Body of pancreas (tissue), 4 donors: Measurements from ENCODE around the gene GYS1. TPM values are rescaled to one million over a fixed set of nuclear protein-coding genes. Genes with fewer than 3 reads are reported as not detected.

Experiments
- ATAC-seq: fragments of 150-250 bp; one replicate; pipeline ENCODE4 v1.9.1; 2016
- DNase-seq, 4 donors: peaks; one replicate each; pipeline ENCODE4 v3.0.0-alpha.2; 2019
- H3K27ac ChIP-seq, 4 donors: fragments of 200-600 bp; sonication (generic); 1 replicate in 3 of 4; 2 replicates in 1 of 4; pipeline versions ENCODE4 v1.5.1 to v1.6.1; 2016 to 2019; ENCODE audit warnings: mild to moderate bottlenecking in 1 of 4, mixed read lengths in 1 of 4, moderate library complexity in 1 of 4
- H3K27me3 ChIP-seq, 2 donors: fragments of 200-600 bp; sonication (generic); one replicate each; pipeline ENCODE4 v1.6.0; 2016; ENCODE audit warnings: mild to moderate bottlenecking in 1 of 2
- H3K36me3 ChIP-seq, 2 donors: fragments of 200-600 bp; sonication (generic); replicated peaks in 1 of 2; 2 replicates each; pipeline ENCODE4 v1.5.1; 2016; ENCODE audit warnings: low read depth in 2 of 2; ENCODE audit not compliant: insufficient read depth in 1 of 2
- H3K4me1 ChIP-seq: fragments of 200-600 bp; sonication (generic); one replicate; pipeline ENCODE4 v1.6.0; 2016
- H3K4me3 ChIP-seq, 2 donors: fragments of 200-600 bp; sonication (generic); 1 replicate in 1 of 2; 2 replicates in 1 of 2; pipeline ENCODE4 v1.5.1; 2016 to 2019
- H3K9me3 ChIP-seq, 3 donors: fragments of 200-600 bp; sonication (generic); 1 replicate in 2 of 3; 2 replicates in 1 of 3; pipeline ENCODE4 v1.5.1; 2016
- POLR2A ChIP-seq, 3 donors: fragments of 450-650 bp; IDR thresholded peaks; one replicate each; pipeline ENCODE4 v1.6.1; 2016; ENCODE audit warnings: antibody characterized with exemption in 3 of 3, mild to moderate bottlenecking in 2 of 3
- WGBS, 2 donors: methylation state at CpG; one replicate each; pipeline ENCODE4 v1.1.5; 2017; 5-methylcytosine and 5-hydroxymethylcytosine counted together
- intact Hi-C: fragments of 100-400 bp; cut with DNase I; formaldehyde crosslinking; loops from one replicate; pipeline ENCODE4 v1.15.1; 2023
- total RNA-seq, 2 donors: library from RNA; depleted of rRNA; stranded (reverse); fragments of >200 nt; gene quantifications; one replicate each; pipeline ENCODE4 v1.1.0, GENCODE V29; 2016
- TF ChIP-seq, protein P1 (sequence below), 7 experiments: fragments of 450-650 bp in 4 of 7; fragments of 200-600 bp in 3 of 7; sonication (generic) in 3 of 7; IDR thresholded peaks; one replicate each; pipeline ENCODE4 v1.5.1; 2016 to 2019; ENCODE audit warnings: antibody characterized with exemption in 7 of 7

Gene GYS1
- total RNA-seq, 2 donors from 2014 or later: 7.5 to 17.8 TPM

DNA sequence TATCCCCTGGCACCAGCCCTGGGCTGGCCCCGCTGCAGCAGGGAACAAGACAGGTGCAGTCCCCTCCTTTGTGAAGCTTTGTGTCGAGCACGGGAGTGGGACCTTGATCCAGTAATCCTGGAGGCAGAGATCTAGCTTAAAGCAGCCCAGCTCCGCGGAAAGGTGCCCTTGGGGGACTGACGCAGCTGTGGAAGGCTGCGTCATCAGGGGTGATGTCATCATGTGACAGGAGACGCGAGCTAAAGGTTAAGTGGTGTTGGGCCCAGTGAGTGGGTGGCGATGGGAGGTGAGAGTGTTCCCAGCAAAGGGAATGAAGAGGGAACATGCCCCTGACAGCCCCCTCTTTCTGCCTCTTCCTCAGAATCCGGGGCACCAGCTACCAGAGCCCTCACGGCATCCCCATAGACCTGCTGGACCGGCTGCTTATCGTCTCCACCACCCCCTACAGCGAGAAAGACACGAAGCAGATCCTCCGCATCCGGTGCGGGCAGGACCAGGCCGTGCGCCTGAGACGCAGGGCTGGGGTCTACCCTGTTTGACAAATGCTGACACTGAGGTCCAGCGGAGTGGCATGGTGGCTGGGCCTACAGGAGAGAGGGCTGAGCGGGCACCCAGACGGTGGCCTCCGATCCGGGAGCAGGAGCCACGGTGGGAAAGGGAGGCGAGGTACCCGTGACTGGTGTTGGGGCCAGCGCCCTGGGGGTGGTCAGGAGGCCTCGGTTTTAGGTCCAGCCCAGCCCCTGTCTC, 21.2 kb upstream of the GYS1 start:
- intact Hi-C loops: no loop called here
- WGBS, 2 donors: 91 to 92% methylated on average over 18 to 32 of the region's 32 CpGs
- Histone ChIP-seq H3K27me3 (no peaks in the 10 kb centered on the region), H3K4me1 (peaks cover 21% of the 10 kb centered on the region), H3K27ac (no peak overlapping the region), H3K36me3 (peaks cover 0 to 11% of the 10 kb centered on the region in 2 donors), H3K9me3 (no peaks in the 10 kb centered on the region), H3K4me3 (no peak overlapping the region)
- DNase-seq (no peak), ATAC-seq (no peak)
- no peak for TF ChIP-seq POLR2A (IDR thresholded peaks at IDR 0.05)
- TF ChIP-seq, protein P1, sequence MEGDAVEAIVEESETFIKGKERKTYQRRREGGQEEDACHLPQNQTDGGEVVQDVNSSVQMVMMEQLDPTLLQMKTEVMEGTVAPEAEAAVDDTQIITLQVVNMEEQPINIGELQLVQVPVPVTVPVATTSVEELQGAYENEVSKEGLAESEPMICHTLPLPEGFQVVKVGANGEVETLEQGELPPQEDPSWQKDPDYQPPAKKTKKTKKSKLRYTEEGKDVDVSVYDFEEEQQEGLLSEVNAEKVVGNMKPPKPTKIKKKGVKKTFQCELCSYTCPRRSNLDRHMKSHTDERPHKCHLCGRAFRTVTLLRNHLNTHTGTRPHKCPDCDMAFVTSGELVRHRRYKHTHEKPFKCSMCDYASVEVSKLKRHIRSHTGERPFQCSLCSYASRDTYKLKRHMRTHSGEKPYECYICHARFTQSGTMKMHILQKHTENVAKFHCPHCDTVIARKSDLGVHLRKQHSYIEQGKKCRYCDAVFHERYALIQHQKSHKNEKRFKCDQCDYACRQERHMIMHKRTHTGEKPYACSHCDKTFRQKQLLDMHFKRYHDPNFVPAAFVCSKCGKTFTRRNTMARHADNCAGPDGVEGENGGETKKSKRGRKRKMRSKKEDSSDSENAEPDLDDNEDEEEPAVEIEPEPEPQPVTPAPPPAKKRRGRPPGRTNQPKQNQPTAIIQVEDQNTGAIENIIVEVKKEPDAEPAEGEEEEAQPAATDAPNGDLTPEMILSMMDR (IDR thresholded peaks at IDR 0.05): no peak

DNA sequence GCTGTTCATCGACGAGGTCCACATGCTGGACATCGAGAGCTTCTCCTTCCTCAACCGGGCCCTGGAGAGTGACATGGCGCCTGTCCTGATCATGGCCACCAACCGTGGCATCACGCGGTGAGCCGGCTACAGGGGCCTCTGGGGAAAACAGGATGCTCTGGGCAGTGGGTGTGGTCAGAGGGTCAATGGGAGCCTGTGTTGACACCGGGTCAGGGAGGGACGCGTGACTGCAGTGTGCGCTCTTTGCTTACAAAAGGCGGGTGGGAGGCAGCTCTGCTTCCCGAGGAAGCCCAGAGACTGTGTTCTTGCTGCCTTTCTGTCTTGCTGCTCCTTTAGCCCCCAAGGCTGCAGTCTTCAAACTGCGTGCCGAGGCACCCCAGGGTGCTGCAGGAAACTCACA, 18.1 kb upstream of the GYS1 start:
- Histone ChIP-seq H3K27ac (no peak overlapping the region), H3K36me3 (peaks cover 0 to 15% of the 10 kb centered on the region in 2 donors), H3K9me3 (no peaks in the 10 kb centered on the region), H3K4me1 (no peaks in the 10 kb centered on the region), H3K27me3 (no peaks in the 10 kb centered on the region), H3K4me3 (no peak overlapping the region)
- 85 to 90% methylated on average over 7 to 17 of the region's 17 CpGs for WGBS, 2 donors
- ATAC-seq (no peak), DNase-seq (no peak)
- intact Hi-C loops: no loop called here
- TF ChIP-seq POLR2A (IDR thresholded peaks at IDR 0.05): no peak
- TF ChIP-seq, protein P1 (IDR thresholded peaks at IDR 0.05): no peak

DNA sequence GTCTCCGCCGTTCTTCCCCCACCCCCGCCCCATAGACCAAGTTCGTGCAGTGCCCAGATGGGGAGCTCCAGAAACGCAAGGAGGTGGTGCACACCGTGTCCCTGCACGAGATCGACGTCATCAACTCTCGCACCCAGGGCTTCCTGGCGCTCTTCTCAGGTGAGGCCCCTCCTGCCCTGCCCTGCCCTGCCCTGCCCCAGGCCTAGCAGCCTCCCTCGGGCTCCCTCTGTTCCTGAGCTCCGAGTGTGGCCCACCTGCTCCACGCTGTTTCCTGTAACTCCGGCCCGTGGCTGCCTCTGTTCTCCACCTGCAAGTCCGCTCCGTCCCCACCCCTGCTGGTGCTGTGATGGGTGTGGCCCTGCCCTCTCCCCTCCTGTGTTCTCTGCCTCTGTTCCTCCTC, 17.3 kb upstream of the GYS1 start:
- H3K36me3 ChIP-seq: peaks cover 0 to 17% of the 10 kb centered on the region in 2 donors
- H3K27me3 ChIP-seq: no peaks in the 10 kb centered on the region
- TF ChIP-seq POLR2A (IDR thresholded peaks at IDR 0.05): no peak
- TF ChIP-seq, protein P1 (IDR thresholded peaks at IDR 0.05): no peak
- no peak overlapping the region for H3K4me3 ChIP-seq
- H3K4me1 ChIP-seq: no peaks in the 10 kb centered on the region
- intact Hi-C loops: no loop called here
- ATAC-seq: no peak
- H3K9me3 ChIP-seq: no peaks in the 10 kb centered on the region
- 90 to 93% methylated on average over 18 of the region's 18 CpGs for WGBS, 2 donors
- DNase-seq: no peak
- H3K27ac ChIP-seq: no peak overlapping the region

DNA sequence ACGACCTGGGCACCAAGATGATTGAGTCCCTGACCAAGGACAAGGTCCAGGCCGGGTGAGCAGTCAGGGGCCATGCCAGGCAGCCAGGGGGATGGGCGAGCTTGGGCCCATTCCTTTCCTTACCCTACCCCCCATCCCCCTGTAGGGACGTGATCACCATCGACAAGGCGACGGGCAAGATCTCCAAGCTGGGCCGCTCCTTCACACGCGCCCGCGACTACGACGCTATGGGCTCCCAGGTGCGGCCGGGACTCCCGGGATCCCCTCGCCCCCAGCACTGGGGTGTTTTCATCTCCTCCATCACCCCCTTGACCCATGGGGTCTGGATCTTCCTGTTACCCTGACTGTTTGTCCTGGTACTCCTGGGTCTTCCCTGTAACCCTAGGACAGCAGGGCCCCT, 16.7 kb upstream of the GYS1 start:
- no peak overlapping the region for H3K4me3 ChIP-seq
- H3K36me3 ChIP-seq: peaks cover 0 to 21% of the 10 kb centered on the region in 2 donors
- intact Hi-C loops: no loop called here
- no peaks in the 10 kb centered on the region for H3K27me3 ChIP-seq
- no peak for TF ChIP-seq POLR2A (IDR thresholded peaks at IDR 0.05)
- TF ChIP-seq, protein P1 (IDR thresholded peaks at IDR 0.05): no peak
- H3K27ac ChIP-seq: no peak overlapping the region
- no peak for DNase-seq
- no peaks in the 10 kb centered on the region for H3K9me3 ChIP-seq
- H3K4me1 ChIP-seq: no peaks in the 10 kb centered on the region
- 94 to 96% methylated on average over 15 to 17 of the region's 18 CpGs for WGBS, 2 donors
- ATAC-seq: no peak

DNA sequence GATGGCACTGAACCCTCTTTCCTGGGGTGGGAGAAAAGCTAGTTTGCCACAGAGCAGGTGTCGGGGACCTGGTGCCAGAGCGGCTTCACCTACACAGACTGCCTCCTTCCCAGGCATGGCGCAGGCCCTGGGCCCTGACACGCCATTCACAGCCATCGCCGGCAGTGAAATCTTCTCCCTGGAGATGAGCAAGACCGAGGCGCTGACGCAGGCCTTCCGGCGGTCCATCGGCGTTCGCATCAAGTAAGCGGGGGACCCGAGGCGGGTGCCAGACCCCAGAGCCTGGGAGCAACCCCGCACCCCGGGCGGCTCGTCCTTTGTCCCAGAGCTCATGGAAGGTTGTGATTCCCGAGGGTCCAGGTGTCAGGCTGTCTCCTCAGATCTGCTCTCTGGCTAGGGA, 13.8 kb upstream of the GYS1 start:
- DNase-seq: no peak
- H3K4me3 ChIP-seq: no peak overlapping the region
- H3K9me3 ChIP-seq: no peaks in the 10 kb centered on the region
- TF ChIP-seq, protein P1 (IDR thresholded peaks at IDR 0.05): no peak
- TF ChIP-seq POLR2A (IDR thresholded peaks at IDR 0.05): no peak
- 97 to 99% methylated on average over 5 to 16 of the region's 22 CpGs for WGBS, 2 donors
- intact Hi-C loops: no loop called here
- no peaks in the 10 kb centered on the region for H3K4me1 ChIP-seq
- no peak overlapping the region for H3K27ac ChIP-seq
- no peak for ATAC-seq
- peaks cover 0 to 25% of the 10 kb centered on the region in 2 donors for H3K36me3 ChIP-seq
- H3K27me3 ChIP-seq: no peaks in the 10 kb centered on the region
